Umbilical cord (tissue), 2 donors: Measurements from ENCODE around the gene EIF3L. TPM values are rescaled to one million over a fixed set of nuclear protein-coding genes. Genes with fewer than 3 reads are reported as not detected.
A peak's percentile ranks its signal among the peaks of the same experiment; 100 is the strongest.

Experiments
- DNase-seq: peaks from one replicate; pipeline ENCODE4 v3.0.0-alpha.2; 2015; ENCODE audit warnings: low spot score
- total RNA-seq: library from RNA; depleted of rRNA; stranded (reverse); fragments of >200 nt; gene quantifications from one replicate; pipeline ENCODE4 v1.2.3, GENCODE V29; 2014; ENCODE audit warnings: low replicate concordance; ENCODE audit not compliant: insufficient read depth

Gene EIF3L
- total RNA-seq, 1 donor from 2014 or later, result 268 TPM

- no peak for DNase-seq
Measured at GRCh38 chr22:37850801-37851200, 1.6 kb downstream of the EIF3L start.

- DNase-seq, result no peak
Measured at GRCh38 chr22:37852418-37852817, 3.2 kb downstream of the EIF3L start.

GRCh38 chr22:37854946-37855345, 5.7 kb downstream of the EIF3L start:
- DNase-seq, result no peak

- no peak for DNase-seq
Measured at GRCh38 chr22:37855462-37855861, 6.2 kb downstream of the EIF3L start.

GRCh38 chr22:37860796-37861421, 11.7 kb downstream of the EIF3L start:
- no peak for DNase-seq

GRCh38 chr22:37862570-37863325, 13.5 kb downstream of the EIF3L start:
- no peak for DNase-seq

GRCh38 chr22:37865510-37865909, 16.3 kb downstream of the EIF3L start:
- DNase-seq, result no peak

- DNase-seq, result no peak
Measured at GRCh38 chr22:37870273-37870672, 21.1 kb downstream of the EIF3L start.

GRCh38 chr22:37880668-37881440, 31.6 kb downstream of the EIF3L start:
- no peak for DNase-seq

GRCh38 chr22:37884420-37884819, 35.2 kb downstream of the EIF3L start:
- DNase-seq, result no peak

GRCh38 chr22:37887584-37888378, 38.6 kb downstream of the EIF3L start:
- peak; percentile 87 for DNase-seq

- no peak for DNase-seq
Measured at GRCh38 chr22:37891926-37892325, 42.7 kb downstream of the EIF3L start.

GRCh38 chr22:37892566-37893335, 43.5 kb downstream of the EIF3L start:
- DNase-seq, result no peak

GRCh38 chr22:37893583-37893983, 44.4 kb downstream of the EIF3L start:
- DNase-seq, result no peak

GRCh38 chr22:37894939-37895670, 45.9 kb downstream of the EIF3L start:
- DNase-seq, result peak; percentile 58

- DNase-seq, result peak; percentile 35
Measured at GRCh38 chr22:37896181-37896592, 47.0 kb downstream of the EIF3L start.

GRCh38 chr22:37896939-37897338, 47.7 kb downstream of the EIF3L start:
- peak; percentile 71 for DNase-seq

- DNase-seq, result no peak
Measured at GRCh38 chr22:37897807-37898206, 48.6 kb downstream of the EIF3L start.

GRCh38 chr22:37898441-37899181, 49.4 kb downstream of the EIF3L start:
- peak; percentile 64 for DNase-seq
